GM12891 (cell line): ENCODE results near the gene HIC2.

Source experiments
- DNase-seq: peaks from one replicate; pipeline ENCODE4 v3.0.0; 2011; ENCODE audit warnings: low spot score; ENCODE audit not compliant: insufficient read length
- FAIRE-seq: peaks from 2 replicates; lab custom pipeline; 2011; peaks lifted over from hg19 to GRCh38; lab: Jason Lieb, UNC
- PAX5 ChIP-seq: IDR thresholded peaks from 2 replicates; pipeline ENCODE4 v1.6.1; 2011; ENCODE audit warnings: low read length, moderate library complexity, mild to moderate bottlenecking; ENCODE audit not compliant: insufficient read depth, severe bottlenecking
- POLR2A ChIP-seq: IDR thresholded peaks from 2 replicates; pipeline ENCODE4 v1.6.1; 2011; ENCODE audit warnings: low read depth, low read length, control low read depth
- POLR2AphosphoS5 ChIP-seq: IDR thresholded peaks from 2 replicates; pipeline ENCODE4 v1.6.1; 2011; ENCODE audit warnings: low read depth, low read length, control low read depth
- POU2F2 ChIP-seq: IDR thresholded peaks from 2 replicates; pipeline ENCODE4 v1.6.1; 2011; ENCODE audit warnings: low read depth, mild to moderate bottlenecking, control low read depth, low read length, moderate library complexity
- SPI1 ChIP-seq: IDR thresholded peaks from 2 replicates; pipeline ENCODE4 v1.6.1; 2011; ENCODE audit warnings: low read depth, low read length, control low read depth
- TAF1 ChIP-seq: IDR thresholded peaks from 2 replicates; pipeline ENCODE4 v1.6.1; 2011; ENCODE audit warnings: low read depth, low read length, control low read depth

Gene HIC2

GRCh38 chr22:21444701-21445436, 27.7 kb downstream of the HIC2 start:
- TF ChIP-seq POLR2A (no peak), POLR2AphosphoS5 (no peak), TAF1 (no peak)
- FAIRE-seq (no peak), DNase-seq (no peak)

GRCh38 chr22:21445437-21446127, 28.4 kb downstream of the HIC2 start:
- FAIRE-seq (no peak), DNase-seq (no peak)
- TF ChIP-seq SPI1 (no peak), POLR2A (no peak), TAF1 (no peak), POLR2AphosphoS5 (no peak), PAX5 (no peak), POU2F2 (no peak)

- TF ChIP-seq PAX5 = no peak
- no peak for TF ChIP-seq POLR2A
- no peak for TF ChIP-seq POU2F2
- no peak for TF ChIP-seq SPI1
- TF ChIP-seq TAF1 = no peak
- no peak for TF ChIP-seq POLR2AphosphoS5
- DNase-seq = no peak
- no peak for FAIRE-seq
These were observed 29.1 kb downstream of the HIC2 start for GRCh38 chr22:21446128-21446826.

GRCh38 chr22:21446827-21447690, 29.9 kb downstream of the HIC2 start:
- DNase-seq = no peak
- FAIRE-seq = no peak

GRCh38 chr22:21447694-21448402, 30.7 kb downstream of the HIC2 start:
- TF ChIP-seq PAX5 = no peak
- DNase-seq (no peak), FAIRE-seq (no peak)

More at GRCh38 chr22:21446827-21447690, 29.9 kb downstream of the HIC2 start:
- no peak for TF ChIP-seq TAF1
- TF ChIP-seq POLR2AphosphoS5 = no peak
- no peak for TF ChIP-seq PAX5
- no peak for TF ChIP-seq SPI1
- no peak for TF ChIP-seq POU2F2
- TF ChIP-seq POLR2A = no peak

GRCh38 chr22:21448627-21449416, 31.7 kb downstream of the HIC2 start:
- DNase-seq (no peak), FAIRE-seq (no peak)
- no peak for TF ChIP-seq POLR2A
- TF ChIP-seq SPI1 = no peak
- TF ChIP-seq PAX5 = no peak
- no peak for TF ChIP-seq POLR2AphosphoS5

- no peak for DNase-seq
These were observed 32.6 kb downstream of the HIC2 start for GRCh38 chr22:21449531-21450319.

GRCh38 chr22:21450320-21450831, 33.2 kb downstream of the HIC2 start:
- DNase-seq = no peak
- no peak for FAIRE-seq
- TF ChIP-seq PAX5 (no peak), TAF1 (no peak), SPI1 (no peak), POU2F2 (no peak), POLR2AphosphoS5 (no peak), POLR2A (no peak)

More at GRCh38 chr22:21449531-21450319, 32.6 kb downstream of the HIC2 start:
- FAIRE-seq = no peak
- TF ChIP-seq POLR2A = no peak
- no peak for TF ChIP-seq TAF1
- no peak for TF ChIP-seq POU2F2
- no peak for TF ChIP-seq POLR2AphosphoS5
- no peak for TF ChIP-seq PAX5
- TF ChIP-seq SPI1 = no peak
